Stimulated activated CD4-positive, alpha-beta T cell treated with anti-CD3 and anti-CD28 coated beads, Interleukin-2, amount 100 ng/mL, for 24 hours (primary cell): ENCODE results near the gene CCDC39.
"Not testable (repeated sequence)": the region's sequence is repeated elsewhere in the genome, so short reads cannot be mapped to it uniquely, and the experiment has no call there.

Experiments used
- DNase-seq, 2 donors: peaks; one replicate each; pipeline ENCODE4 v3.0.0-alpha.2; 2020

The CCDC39 gene

DNA sequence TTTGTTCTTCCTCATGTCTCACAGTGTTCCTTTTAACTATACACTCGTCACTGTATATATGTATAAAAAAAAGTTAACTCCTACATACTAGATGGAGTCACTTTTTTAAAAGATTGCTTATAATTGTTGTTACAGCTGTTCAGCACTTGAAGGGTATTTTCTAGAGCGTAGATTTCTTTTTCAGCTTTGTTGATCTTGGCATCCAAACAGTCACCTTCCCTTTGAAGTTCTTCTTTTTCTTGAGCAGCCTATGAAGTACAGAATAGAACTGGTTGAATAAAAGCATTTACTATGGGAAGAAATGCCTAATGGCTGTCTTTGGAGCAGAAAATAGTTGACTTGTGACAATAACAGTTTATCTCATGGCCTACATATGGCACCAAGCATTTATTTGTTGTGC is 59.6 kb downstream of the CCDC39 start:
- DNase-seq = no peak

DNA sequence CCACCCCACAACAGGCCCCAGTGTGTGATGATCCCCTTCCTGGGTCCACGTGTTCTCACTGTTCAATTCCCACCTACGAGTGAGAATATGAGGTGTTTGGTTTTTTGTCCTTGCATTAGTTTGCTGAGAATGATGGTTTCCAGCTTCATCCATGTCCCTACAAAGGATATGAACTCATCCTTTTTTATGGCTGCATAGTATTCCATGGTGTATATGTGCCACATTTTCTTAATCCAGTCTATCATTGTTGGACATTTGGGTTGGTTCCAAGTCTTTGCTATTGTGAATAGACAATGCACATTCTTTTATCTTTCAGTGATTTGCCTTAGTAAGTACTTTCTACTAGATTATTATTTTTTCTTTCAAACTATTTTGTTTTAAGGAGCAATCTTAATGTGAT is 60.7 kb downstream of the CCDC39 start:
- DNase-seq = not testable (repeated sequence)

DNA sequence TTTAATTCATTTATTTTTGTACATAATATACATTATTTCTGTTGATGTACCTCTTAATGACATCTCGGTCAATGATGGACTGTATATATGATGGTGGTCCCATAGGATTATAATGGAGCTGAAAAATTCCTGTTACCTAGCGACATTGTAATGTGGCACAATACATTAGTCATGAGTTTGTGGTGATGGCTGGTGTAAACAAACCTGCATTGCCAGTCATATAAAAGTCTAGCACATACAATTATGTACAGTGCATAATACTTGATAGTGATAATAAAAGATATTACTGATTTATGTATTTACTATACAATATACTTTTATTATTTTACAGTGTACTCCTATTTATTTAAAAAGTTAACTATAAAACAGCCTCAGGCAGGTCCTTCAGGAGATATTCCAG is 62.2 kb downstream of the CCDC39 start:
- DNase-seq = no peak

DNA sequence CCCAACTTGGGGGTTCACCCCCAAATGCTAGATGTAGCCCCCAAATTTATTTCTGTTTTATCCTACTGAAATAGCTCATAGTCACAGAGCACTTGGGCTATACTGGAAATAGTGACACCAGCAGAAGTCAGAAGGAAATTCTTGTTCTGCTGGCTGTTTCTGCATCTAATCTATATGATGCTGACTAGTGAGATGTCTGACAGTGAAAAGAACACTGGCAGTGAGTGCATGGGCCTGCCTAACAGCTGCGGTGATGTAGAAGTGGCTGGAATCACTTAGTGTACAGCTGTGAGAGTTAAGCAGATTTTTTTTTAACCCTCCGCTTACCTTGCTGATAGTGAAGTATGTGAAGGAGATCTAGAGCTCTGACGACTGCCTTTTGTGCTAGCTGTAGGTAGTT is 63.3 kb downstream of the CCDC39 start:
- no peak for DNase-seq

DNA sequence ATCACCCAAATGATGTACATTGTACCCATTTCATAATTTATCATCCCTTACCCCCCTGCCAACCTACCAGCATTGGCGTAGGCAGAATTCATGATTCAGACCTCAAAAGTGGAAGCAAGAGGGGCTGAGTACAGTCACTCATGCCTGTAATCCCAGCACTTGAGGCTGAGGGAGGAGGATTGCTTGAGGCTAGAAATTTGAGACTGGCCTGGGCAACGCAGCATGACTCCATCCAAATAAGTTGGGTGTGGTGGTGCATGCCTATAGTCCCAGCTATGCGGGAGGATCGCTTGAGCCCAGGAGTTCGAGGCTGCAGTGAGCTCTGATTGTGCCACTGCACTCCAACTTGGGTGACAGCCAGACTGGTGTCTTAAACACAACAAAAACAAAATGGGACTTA is 66.9 kb downstream of the CCDC39 start:
- DNase-seq = no peak

DNA sequence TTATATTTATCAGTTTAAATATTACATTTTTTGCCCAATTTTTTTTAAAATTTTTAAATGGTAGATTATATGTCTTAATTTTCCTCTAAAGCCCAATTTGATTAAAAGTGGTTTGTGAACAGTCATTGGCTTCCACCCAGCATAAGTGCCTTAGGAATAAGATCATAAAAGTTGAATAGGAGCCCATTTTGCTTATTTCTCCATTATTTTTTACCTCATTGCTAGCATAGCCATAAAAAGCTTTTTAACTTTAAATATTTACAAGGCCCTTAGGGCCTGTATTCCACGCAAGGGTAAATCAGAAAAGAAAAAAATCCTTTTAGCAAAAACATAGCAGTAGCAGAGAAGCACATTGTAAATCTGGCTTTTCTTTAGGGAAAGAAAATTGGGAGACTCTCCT is 68.3 kb downstream of the CCDC39 start:
- no peak for DNase-seq

DNA sequence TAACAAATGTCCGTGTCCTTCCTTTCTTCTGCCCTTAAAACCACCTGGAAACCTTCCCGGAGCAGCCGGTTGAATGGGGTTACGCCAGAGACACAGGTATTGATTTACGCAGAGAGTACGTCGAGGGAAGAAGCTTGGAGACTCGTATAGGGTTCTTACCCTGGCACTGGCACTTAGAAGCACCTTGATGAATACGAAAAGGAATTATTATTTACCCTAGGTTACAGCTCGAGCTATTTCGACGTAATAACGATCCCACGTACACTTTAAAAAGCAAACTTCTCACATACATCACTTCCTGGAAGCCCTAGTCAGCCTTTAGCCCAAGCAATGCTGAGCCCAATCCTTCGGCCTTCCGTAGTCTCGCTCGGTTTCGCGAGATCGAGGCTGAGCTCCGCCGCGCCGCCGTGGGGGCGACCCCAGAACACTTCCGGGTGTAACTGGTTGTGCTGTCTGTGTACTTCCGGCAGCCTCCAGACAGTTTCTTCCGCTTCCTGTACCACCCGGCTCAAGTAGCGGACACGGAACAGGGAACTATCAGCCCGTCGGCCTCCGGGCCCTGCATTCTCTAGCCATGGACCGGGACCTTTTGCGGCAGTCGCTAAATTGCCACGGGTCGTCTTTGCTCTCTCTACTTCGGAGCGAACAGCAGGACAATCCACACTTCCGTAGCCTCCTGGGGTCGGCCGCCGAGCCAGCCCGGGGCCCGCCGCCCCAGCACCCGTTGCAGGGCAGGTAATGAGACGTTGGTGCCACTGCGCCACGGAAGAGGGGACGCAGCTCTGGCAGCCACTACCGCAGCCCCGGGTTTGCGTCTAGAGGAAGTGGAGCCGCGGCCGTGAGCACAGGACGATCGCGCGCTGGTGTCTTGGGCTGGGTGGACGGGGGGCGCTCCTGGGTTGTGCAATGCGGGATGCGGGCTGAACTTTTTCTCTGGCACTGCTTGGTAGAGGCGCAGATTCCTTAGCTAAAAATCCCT is 77.3 kb downstream of the CCDC39 start, which contains the start of gene TTC14:
TTC14 (plus strand) TSS at position 476 of the 979 bp plus-strand sequence; CDS start at position 575, 99 bp downstream.
- DNase-seq = peak; percentile 92 to 95

DNA sequence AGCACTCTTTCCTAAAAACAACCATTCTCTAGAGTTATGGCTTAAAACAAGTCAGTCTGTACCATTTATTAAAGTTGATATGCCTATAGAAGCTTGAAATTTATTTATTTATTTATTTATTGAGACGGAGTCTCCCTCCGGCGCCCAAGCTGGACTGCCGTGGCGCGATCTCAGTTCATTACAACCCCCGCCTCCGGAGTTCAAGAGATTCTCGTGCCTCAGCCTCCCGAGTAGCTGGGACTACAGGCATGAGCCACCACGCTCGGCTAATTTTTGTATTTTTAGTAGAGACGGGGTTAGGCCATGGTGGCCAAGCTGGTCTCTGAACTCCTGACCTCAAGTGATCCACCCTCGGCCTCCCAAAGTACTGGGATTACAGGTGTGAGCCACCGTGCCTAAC is 78.8 kb downstream of the CCDC39 start:
- no peak for DNase-seq

DNA sequence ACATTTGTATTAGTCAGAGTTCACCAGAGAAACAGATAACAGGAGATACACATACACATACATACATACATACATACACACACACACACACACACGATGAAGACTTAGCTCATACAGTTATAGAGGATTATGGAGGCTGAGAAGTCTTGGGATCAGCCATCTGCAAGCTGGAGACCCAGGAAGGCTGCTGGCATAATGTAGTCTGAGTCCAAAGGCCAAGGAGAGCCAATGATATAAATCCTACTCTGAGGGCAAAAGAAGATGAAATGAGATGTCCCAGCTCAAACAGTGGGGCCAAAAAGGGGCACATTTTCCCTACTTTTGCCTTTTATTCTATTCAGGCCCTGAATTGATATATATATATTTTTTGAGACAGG is 83.7 kb downstream of the CCDC39 start:
- no peak for DNase-seq

DNA sequence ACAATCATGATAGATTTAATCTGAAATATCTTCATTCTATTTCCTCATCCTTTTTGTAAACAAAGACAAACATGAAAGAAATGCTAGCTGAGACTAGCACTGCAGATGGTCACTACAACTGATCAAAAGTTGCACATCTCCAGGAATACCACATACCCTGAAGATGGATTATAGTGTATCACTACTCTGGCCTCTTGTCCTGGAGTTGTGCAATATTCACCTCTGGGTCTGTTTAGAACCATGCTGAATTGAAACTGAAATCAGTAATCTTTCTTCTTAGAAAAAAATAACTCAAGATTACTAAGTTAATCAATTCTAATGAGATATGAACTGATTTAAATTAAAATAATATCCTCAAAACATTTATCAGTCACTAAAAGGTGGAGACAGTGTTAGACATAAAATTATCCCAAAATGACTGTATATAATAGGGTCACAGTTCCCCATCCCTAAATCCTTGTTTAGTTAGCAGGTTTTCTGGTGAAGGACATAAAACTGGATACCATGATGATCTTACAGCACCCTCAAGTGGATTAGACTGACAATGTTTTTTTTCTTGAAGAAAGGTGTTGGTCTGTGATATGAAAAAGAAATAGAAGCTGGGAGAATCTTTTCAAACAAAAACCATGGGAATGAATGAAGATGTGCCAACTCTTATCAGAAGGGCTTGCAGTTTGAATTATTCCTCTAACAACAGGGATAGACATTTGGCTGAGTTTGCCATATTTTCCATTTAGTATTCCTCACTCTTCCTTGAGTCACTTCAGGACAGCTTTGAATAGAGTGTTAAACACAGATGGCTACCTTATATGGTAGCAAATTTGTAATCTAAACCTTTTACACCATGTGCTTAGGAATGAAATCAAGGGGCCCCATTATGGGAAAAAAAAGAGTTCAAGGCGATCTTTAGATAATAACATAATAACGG is 84.4 kb downstream of the CCDC39 start:
- no peak for DNase-seq

DNA sequence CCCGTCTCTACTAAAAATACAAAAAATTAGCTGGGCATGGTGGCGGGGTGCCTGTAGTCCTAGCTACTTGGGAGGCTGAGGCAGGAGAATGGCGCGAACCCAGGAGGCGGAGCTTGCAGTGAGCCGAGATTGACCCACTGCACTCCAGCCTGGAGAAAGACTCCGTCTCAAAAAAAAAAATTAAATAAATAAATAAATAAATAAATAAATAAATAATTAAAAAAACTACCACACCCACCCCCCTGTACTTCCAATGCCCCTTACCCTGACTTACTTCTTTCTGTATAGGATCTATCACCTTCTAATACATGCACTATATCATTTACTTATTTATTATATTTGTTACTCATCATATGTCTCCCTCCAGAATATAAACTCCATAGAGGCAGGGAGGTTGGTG is 85.7 kb downstream of the CCDC39 start:
- DNase-seq = not testable (repeated sequence)

DNA sequence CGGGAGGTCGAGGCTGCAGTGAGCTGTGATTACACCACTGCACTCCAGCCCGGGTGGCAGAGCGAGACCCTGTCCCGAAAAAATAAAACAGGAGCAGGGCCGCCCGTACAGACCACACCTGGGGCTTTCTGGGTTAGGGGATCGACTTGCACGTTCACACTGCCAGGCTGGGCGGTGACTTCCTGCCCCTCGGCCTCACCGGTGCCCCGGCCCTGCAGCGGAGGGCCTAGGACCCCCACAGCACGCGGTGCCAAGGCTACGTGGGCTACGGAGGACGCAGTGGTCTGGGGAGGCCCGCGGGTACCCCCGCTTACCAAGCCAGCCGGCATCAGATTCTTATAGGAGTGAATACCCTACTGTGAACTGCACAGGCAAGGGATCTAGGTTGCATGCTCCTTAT is 88.9 kb downstream of the CCDC39 start:
- no peak for DNase-seq

DNA sequence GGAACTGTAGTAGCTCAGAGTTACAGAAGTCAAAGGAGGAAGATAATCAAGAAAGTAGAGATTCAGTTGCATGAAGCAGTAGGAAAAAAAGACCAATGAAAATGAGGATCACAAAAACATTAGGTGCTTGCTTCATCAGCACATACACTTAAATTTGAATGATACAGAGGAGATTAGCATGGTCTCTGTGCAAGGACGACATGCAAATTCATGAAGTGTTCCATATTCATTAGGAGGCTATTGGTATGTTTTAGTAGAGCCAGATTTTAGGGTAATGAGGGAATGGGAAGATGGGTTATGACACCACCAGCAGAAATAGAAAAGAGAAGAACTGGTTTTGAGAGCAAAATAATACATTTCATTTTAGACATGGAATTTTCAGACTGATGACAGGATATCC is 98.4 kb downstream of the CCDC39 start:
- DNase-seq = no peak

DNA sequence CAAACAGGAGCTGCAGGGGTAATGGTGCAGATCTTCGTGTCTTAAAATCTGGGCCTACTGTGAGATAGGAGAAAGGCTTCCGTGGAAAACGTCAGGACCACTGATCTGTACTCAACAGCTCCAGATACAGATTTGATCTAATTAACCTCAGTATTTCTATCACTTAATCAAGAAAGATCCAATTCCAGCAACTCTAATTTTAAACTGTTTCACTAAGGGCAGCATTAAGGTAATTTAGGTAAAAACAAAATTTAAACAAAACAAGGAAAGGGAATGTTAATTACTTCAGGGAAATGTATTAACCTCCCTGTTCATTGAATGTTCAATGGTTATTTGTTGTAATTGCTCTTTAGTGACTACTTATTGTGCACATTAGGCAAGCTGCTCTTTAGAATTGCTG is 103.7 kb downstream of the CCDC39 start:
- no peak for DNase-seq

DNA sequence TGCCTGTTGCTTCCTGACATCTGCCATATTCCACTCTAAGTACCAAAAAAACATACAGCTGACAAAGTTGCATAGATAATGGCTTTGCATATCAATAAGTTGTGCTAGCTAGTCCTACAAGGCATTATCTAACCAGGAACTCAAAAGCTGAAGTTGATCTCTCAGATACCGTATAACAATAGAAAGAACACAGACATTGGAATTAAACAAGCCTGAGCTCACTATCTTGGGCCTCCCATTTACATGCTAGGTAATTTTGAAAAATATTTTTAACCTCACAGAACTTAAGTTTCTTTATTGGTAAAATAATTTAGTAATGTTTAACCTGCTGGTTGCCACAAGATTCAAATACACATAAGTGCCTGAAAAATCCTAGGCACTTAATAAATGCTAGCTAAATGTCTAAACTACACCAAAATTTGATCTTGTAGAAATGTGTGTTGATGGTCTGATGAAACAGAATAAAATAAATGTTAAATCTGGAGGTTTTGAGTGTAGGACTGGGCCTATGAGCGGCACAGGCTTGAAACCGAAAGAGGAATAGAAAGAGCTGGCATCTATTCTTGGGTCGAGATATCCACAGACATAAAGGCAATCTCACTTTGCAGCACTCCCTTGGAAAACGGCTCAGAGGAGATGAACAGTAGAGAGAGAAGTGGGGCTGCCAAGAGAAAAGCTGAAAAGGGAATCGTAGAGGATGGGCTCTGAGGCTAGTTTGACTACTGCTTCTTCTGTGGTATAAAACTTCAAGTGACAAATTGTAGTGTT is 107.3 kb downstream of the CCDC39 start:
- no peak for DNase-seq

DNA sequence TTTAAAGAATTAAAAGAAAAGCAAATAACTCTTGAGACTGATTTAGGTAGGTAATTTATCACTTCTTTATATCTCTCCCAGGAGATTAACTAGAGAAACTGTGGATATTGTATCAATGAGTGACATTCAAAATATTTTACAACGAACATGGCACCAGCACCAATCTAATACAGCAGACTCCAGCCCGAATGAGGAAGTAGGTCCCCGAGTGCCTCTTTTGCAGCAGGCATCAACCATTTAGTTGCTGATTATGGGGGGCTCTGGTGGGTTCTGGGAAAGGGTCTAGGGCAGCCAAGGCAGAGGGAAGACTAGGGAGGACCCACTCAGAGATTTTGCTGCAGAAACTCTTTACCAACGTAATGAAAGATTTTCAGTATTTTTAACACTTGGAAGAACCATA is 109.1 kb downstream of the CCDC39 start:
- no peak for DNase-seq

DNA sequence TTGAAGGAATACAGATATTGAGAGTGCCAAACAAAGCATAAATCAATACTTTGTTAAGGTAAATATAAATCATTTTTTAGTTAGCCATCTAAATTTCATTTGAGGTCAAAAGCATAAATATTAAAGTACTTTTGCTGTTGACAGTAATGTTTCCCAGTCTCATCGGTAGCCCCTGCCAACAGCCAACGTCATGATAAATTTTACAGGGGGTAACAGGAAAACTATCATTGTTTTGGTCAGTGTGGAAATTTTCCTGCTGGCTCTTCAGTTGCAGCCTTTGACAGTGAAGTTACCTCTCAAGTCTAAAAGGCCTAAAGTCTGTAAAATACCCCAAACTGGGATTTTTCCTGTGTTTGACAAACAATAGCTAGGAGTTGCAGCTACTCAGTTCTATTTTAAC is 114.6 kb downstream of the CCDC39 start:
- no peak for DNase-seq
